ENCODE results near the gene NAGPA. TPM values are rescaled to one million over a fixed set of nuclear protein-coding genes. Genes with fewer than 3 reads are reported as not detected.

NAGPA gene
- polyA plus RNA-seq, 1 of the 3 experiments (the other 2 are of a cell fraction) = 16.5 TPM

DNA sequence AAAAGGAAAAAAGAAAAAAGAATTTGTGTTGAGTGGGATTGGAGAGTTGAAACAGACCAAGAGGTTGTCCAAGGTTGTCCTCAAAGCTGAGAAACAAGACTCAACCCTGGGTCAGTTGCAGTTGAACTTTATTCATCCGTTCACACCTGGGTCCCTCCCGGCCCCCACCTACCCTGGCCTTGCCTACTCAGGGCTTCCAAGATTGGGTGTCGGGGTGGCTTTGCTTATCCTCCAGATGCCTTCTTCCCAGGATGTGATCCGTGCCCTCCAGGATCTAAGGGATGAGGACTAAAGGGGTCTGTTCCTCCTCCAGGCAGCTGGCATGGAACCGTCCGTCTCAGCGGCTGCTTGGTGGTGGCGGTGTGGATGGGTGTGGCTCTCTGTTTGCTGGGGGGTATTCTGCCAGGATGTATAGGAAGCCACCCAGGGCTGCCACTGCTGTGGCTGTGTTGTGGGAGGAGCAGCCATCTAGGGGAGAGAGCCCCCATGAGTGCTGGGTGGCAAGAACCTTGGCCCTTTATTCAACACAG, 10.3 kb upstream of the NAGPA start:
- no peaks in the 10 kb centered on the region for H3K4me1 ChIP-seq (ENCODE audit: control insufficient read depth in 1 of 2, insufficient read depth in 2 of 2, low read depth in 1 of 2, low read length in 1 of 2)
- TF ChIP-seq FOXM1 (IDR thresholded peaks at IDR 0.05; ENCODE audit: low read depth) (no peak), FOSL2 (IDR thresholded peaks at IDR 0.05; ENCODE audit: borderline replicate concordance, low read depth) (no peak), CHD2 (IDR thresholded peaks at IDR 0.05; ENCODE audit: low read length, partially characterized antibody) (no peak), EZH2phosphoT487 (IDR thresholded peaks at IDR 0.05; ENCODE audit: borderline replicate concordance, low read depth) (no peak), MXI1 (IDR thresholded peaks at IDR 0.05; ENCODE audit: low read depth, low read length) (no peak), POLR2AphosphoS5 (IDR thresholded peaks at IDR 0.05; ENCODE audit: low read depth, low read length) (no peak), RAD21 (IDR thresholded peaks at IDR 0.05; ENCODE audit: low read length) (no peak)
- TF ChIP-seq, protein P1, sequence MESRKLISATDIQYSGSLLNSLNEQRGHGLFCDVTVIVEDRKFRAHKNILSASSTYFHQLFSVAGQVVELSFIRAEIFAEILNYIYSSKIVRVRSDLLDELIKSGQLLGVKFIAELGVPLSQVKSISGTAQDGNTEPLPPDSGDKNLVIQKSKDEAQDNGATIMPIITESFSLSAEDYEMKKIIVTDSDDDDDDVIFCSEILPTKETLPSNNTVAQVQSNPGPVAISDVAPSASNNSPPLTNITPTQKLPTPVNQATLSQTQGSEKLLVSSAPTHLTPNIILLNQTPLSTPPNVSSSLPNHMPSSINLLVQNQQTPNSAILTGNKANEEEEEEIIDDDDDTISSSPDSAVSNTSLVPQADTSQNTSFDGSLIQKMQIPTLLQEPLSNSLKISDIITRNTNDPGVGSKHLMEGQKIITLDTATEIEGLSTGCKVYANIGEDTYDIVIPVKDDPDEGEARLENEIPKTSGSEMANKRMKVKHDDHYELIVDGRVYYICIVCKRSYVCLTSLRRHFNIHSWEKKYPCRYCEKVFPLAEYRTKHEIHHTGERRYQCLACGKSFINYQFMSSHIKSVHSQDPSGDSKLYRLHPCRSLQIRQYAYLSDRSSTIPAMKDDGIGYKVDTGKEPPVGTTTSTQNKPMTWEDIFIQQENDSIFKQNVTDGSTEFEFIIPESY (IDR thresholded peaks at IDR 0.05; ENCODE audit: borderline replicate concordance, low read depth) = no peak
- TF ChIP-seq, protein P2, sequence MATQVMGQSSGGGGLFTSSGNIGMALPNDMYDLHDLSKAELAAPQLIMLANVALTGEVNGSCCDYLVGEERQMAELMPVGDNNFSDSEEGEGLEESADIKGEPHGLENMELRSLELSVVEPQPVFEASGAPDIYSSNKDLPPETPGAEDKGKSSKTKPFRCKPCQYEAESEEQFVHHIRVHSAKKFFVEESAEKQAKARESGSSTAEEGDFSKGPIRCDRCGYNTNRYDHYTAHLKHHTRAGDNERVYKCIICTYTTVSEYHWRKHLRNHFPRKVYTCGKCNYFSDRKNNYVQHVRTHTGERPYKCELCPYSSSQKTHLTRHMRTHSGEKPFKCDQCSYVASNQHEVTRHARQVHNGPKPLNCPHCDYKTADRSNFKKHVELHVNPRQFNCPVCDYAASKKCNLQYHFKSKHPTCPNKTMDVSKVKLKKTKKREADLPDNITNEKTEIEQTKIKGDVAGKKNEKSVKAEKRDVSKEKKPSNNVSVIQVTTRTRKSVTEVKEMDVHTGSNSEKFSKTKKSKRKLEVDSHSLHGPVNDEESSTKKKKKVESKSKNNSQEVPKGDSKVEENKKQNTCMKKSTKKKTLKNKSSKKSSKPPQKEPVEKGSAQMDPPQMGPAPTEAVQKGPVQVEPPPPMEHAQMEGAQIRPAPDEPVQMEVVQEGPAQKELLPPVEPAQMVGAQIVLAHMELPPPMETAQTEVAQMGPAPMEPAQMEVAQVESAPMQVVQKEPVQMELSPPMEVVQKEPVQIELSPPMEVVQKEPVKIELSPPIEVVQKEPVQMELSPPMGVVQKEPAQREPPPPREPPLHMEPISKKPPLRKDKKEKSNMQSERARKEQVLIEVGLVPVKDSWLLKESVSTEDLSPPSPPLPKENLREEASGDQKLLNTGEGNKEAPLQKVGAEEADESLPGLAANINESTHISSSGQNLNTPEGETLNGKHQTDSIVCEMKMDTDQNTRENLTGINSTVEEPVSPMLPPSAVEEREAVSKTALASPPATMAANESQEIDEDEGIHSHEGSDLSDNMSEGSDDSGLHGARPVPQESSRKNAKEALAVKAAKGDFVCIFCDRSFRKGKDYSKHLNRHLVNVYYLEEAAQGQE (IDR thresholded peaks at IDR 0.05; ENCODE audit: low read depth, low read length) = no peak
- TF ChIP-seq, protein P3, sequence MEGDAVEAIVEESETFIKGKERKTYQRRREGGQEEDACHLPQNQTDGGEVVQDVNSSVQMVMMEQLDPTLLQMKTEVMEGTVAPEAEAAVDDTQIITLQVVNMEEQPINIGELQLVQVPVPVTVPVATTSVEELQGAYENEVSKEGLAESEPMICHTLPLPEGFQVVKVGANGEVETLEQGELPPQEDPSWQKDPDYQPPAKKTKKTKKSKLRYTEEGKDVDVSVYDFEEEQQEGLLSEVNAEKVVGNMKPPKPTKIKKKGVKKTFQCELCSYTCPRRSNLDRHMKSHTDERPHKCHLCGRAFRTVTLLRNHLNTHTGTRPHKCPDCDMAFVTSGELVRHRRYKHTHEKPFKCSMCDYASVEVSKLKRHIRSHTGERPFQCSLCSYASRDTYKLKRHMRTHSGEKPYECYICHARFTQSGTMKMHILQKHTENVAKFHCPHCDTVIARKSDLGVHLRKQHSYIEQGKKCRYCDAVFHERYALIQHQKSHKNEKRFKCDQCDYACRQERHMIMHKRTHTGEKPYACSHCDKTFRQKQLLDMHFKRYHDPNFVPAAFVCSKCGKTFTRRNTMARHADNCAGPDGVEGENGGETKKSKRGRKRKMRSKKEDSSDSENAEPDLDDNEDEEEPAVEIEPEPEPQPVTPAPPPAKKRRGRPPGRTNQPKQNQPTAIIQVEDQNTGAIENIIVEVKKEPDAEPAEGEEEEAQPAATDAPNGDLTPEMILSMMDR (IDR thresholded peaks at IDR 0.05) = no peak
- DNase-seq = no peak
- H3K4me3 ChIP-seq (ENCODE audit: low read depth in 2 of 2, low read length in 1 of 2) = no peak overlapping the region
- H3K27ac ChIP-seq (ENCODE audit: low read depth in 2 of 2, low read length in 1 of 2) = no peak overlapping the region
- H3F3A ChIP-seq (replicated peaks; ENCODE audit: insufficient read depth) = no peaks in the 10 kb centered on the region
- H3K4me2 ChIP-seq = no peak overlapping the region
- H3K9ac ChIP-seq = no peak overlapping the region
- no peaks in the 10 kb centered on the region for H3K79me2 ChIP-seq (ENCODE audit: insufficient read depth)
- H3K9me3 ChIP-seq = no peaks in the 10 kb centered on the region
- H3K36me3 ChIP-seq (replicated peaks in 1 of 2; ENCODE audit: control insufficient read depth in 1 of 2, insufficient read depth in 2 of 2, low read length in 1 of 2) = no peaks in the 10 kb centered on the region
- WGBS (ENCODE audit: low lambda C conversion rate) = 44% methylated on average over 8 of the region's 8 CpGs
- no peaks in the 10 kb centered on the region for H4K20me1 ChIP-seq (ENCODE audit: insufficient read depth)
- H3K27me3 ChIP-seq (ENCODE audit: insufficient read depth) = peaks cover 6% of the 10 kb centered on the region; the same call in 1 of the 2 replicates
- CTCF ChIA-PET = interaction anchor here (0.7 kb wide), 1 partner anchor 12 kb away, joined by 3 read pairs; no protein-coding TSS in a partner anchor
- POLR2A ChIA-PET = no interaction called here
- H3K9me2 ChIP-seq = no peaks in the 10 kb centered on the region
- H2AFZ ChIP-seq (ENCODE audit: low read depth) = no peak overlapping the region

Data from SK-N-SH (cell line).